Activated CD8-positive, alpha-beta memory T cell treated with anti-CD3 and anti-CD28 coated beads for 24 hours (primary cell): ENCODE data around the gene PROS1.
"Not testable (repeated sequence)": the region's sequence is repeated elsewhere in the genome, so short reads cannot be mapped to it uniquely, and the experiment has no call there.

Experiments
- DNase-seq: peaks from one replicate; pipeline ENCODE4 v3.0.0-alpha.2; 2020

PROS1 gene

GRCh38 chr3:93969443-93969842 is 4.3 kb downstream of the PROS1 start:
- no peak for DNase-seq

GRCh38 chr3:93965106-93965505 is 8.6 kb downstream of the PROS1 start:
- not testable (repeated sequence) for DNase-seq

DNA sequence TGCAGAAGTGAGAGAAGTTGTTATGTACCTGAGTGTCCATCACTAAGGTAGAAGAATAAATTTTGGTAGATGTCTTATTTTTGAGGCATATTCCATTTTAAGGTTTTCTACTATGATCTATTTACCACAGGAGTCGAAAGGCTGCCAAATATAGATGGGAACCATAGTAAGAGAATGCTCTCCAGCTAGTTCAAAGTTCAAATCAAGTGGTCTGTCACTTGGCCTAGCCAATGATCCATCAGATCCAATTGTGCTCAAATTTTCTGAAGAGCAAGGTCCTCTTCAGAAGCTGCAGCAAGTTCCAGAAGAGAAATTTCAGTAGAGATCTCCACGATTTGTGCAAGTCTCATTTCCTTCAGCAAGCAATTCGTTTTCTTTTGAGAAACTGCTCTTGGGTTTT is 10.9 kb downstream of the PROS1 start:
- no peak for DNase-seq

DNA sequence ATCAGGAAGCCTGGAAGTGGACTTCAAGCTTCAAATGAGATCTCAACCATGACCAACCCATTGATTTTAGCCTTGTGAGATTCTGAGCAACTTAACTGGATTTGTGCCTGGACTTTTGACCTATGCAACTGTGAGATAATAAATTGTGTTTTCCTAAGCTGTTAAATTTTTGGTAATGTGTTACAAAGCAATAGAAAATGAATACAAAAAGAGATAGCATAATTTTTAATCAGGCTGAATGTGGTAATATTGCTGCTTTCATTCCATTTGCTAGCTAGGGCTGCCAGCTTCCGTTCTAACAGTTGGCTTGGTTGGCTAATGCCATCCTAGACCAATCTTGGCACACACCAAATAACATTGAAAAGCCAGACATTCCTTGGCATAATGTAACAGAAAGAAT is 12.2 kb downstream of the PROS1 start:
- no peak for DNase-seq

GRCh38 chr3:93961026-93961425 is 12.7 kb downstream of the PROS1 start:
- DNase-seq, result no peak

DNA sequence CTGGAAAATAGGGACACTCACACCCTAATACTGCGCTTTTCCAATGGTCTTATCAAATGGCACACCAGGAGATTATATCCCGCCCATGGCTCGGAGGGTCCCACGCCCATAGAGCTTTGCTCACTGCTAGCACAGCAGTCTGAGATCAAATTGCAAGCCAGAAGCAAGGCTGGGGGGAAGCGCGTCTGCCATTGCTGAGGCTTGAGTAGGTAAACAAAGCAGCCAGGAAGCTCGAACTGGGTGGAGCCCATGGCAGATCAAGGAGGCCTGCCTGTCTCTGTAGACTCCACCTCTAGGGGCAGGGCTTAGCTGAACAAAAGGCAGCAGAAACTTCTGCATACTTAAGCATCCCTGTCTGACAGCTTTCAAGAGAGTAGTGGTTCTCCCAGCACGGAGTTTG is 23.7 kb downstream of the PROS1 start:
- not testable (repeated sequence) for DNase-seq

GRCh38 chr3:93937485-93937884 is 36.2 kb downstream of the PROS1 start:
- DNase-seq, result not testable (repeated sequence)

GRCh38 chr3:93936549-93936948 is 37.1 kb downstream of the PROS1 start:
- DNase-seq, result no peak

DNA sequence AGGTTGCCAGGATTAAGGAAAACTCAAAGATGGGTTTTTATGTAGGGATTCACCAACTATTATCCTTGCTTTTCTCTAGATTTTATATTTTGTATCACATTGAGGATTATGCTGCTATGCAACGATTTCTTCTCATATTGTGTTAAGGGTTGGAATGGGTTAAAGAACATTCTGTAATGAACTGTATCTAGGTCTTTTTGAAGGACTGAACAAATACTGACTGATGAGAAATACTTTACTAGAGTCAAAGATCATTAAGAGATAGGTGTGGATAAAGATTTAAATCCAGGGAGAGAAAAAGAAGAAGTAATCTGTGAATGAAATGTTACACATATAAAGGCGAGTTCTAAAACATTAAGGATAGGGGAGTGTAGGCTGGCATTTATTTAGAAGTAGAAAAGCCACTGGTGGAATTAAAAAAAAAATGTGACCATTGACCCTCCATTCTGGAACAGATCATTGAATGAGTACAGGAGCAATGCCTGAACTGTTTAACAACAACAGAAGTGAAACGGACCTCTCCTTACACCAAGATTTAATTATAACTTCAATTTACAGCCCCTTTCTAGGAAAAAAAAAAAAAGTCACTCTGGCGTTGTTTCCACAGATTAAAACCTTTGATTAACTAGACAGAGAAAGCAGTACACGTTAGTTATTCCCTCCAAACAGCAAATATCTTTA is 39.2 kb downstream of the PROS1 start:
- DNase-seq, result no peak

- no peak for DNase-seq
These were observed 42.0 kb downstream of the PROS1 start for GRCh38 chr3:93931597-93932229.

DNA sequence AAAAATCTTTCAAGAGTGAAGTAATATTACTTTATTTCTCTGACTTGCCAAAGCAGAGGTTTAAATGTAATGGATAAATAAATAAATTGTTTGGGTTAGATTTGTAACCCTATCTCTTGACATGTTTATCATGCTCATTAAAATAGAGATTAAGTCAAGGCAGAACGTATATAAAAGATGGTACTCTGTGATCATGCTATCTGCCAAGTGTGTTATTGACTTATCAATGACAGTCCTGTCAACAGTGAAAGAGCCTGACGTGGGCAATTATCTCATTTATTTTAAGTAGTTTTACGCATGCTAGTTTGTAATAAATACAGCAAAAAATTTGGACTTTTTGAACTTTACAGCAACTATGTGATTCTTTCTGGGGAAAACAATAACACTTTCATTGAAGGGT is 43.7 kb downstream of the PROS1 start:
- DNase-seq, result no peak

GRCh38 chr3:93926789-93927188 is 46.9 kb downstream of the PROS1 start:
- no peak for DNase-seq

GRCh38 chr3:93924491-93924890 is 49.2 kb downstream of the PROS1 start:
- DNase-seq, result no peak

DNA sequence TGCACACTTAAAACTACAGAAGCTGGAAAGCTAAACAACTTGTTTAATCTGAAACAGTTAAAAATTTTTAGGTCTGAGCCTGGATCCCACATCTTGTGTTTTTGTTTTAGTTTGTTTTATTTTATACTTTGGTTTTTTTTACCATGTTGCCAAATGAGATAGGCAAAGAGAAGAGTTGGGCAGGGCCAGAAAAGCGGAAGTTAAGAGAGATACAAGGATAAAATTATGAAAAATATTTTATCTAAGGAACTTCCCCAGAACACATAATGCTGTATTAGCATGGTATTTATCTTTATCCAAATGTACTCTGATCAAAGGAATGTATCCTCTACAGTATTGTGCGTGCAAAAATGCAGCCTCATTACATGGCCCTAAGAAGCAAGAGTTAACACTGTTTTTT is 50.7 kb downstream of the PROS1 start:
- DNase-seq, result no peak

- not testable (repeated sequence) for DNase-seq
These were observed 56.1 kb downstream of the PROS1 start for GRCh38 chr3:93917546-93918029.

- not testable (repeated sequence) for DNase-seq
These were observed 60.1 kb downstream of the PROS1 start for GRCh38 chr3:93913623-93914022.

DNA sequence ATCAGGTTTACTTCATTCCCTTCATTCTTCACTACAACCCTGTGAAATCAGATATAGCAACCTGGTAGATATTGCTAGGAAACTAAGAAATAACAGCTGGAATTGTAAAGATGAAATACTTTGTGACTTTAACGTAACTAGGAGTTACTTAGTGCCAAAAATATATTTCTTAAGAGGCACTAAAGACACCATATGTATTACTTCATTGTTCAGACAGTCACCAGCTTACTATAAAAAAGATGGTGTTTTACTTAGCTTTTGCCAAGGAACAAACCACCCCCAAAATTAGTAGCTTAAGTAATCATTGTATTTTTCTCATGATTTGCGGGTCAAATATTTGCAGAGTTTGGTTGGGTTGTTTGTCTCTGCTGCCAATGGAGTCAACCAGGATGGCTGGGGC is 62.5 kb downstream of the PROS1 start:
- DNase-seq, result no peak

- DNase-seq, result no peak
These were observed 63.6 kb downstream of the PROS1 start for GRCh38 chr3:93910097-93910496.

GRCh38 chr3:93907132-93907531 is 66.6 kb downstream of the PROS1 start:
- DNase-seq, result no peak

DNA sequence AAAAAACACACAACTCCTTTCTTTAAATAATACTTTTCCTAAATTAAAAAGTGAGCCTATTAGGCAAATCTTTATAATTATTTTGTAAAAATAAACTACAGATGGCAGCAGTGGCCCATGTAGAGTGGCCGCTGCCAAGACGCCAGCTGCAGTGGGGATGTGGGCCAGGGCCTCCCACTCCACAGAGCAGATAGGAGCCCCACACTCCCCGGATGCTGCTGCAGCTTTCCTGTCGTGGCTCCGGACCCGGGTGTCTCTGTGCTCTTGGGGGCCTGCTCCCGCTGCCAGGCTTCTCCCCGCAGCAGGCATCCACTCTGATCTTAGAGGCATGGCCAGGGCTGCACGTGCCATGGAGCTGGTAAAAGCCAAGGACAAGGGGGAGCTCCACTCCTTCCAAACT is 67.5 kb downstream of the PROS1 start:
- DNase-seq, result no peak

DNA sequence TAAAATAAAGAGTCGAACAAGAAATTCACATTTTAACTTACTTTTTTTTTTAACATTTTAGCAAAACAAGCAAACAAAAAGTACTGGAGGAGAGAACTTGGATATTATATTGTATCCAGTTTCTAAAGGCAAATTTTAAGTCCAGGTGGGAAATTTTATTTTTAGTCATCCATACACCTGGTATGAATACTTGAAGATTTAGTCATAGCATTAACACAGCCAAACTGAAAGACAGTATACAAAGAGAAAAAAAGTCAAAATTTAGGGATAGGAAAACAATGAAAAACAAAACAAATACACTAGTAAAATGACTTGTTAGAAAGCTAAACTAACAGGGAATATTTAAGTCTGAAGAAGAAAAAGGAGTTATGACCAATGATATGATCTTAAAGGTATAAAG is 69.1 kb downstream of the PROS1 start:
- no peak for DNase-seq

DNA sequence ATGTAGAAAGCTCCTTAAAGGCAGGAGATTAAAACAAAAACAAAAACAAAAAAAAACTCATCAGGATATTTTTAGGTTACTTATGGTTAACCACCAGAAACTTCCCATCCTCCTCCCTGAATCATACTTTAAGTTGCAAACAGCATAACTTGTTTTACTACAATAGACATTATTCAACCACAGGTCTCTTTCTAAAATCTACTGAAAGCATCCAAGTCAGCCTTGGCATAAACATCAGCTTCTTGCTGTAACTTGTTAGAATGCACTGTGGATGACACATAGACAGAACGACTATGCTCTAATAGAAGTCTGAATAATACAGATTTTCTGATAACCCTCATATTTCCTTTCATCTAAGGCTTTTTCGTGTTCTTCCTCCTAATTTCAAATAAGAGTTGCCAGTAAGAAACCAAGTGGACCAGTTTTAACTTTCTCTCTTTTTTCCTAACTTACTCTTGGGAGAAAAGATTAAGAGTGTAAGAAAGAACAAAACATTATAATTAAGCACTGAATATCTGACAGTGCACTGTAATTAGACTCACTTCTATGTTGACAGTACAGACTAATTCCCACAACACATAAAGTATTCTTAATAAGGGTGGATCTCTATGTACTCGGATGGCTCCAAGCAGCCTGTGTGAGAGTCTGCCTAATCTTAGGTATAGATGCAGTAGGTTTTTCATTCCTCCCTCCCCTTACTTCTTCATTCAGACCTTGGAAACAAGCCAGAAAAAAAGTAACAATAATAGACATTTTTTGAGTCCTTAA is 95.3 kb downstream of the PROS1 start:
- not testable (repeated sequence) for DNase-seq

- not testable (repeated sequence) for DNase-seq
These were observed 96.3 kb downstream of the PROS1 start for GRCh38 chr3:93877427-93877826.

GRCh38 chr3:93873412-93873811 is 100.3 kb downstream of the PROS1 start:
- not testable (repeated sequence) for DNase-seq
